ENCODE results near the gene ARID5B.

DNA sequence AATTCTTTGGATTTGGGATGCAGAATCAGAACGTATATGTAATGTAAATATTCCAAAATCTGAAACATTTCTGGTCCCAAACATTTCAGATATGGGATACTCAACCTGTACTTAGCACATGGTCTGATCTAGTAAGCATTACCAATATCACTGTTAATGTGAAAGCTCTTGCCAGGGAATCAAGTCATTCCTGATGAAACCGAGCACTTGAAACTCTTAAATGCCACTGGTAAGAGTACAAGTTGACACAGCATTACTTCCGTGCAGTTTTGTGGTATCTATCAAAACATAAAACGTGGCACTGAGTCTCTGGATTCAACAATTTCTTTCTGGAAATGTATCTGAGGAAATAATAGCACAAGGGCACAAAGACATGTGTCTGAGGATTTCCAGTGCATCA is 211.5 kb downstream of the ARID5B start:
- TF ChIP-seq EZH2 (IDR thresholded peaks at IDR 0.05; ENCODE audit: borderline replicate concordance, insufficient read depth, low read length, poor library complexity, severe bottlenecking), result no peak
- no peak for TF ChIP-seq POLR2AphosphoS5 (IDR thresholded peaks at IDR 0.05)
- TF ChIP-seq, protein P1, sequence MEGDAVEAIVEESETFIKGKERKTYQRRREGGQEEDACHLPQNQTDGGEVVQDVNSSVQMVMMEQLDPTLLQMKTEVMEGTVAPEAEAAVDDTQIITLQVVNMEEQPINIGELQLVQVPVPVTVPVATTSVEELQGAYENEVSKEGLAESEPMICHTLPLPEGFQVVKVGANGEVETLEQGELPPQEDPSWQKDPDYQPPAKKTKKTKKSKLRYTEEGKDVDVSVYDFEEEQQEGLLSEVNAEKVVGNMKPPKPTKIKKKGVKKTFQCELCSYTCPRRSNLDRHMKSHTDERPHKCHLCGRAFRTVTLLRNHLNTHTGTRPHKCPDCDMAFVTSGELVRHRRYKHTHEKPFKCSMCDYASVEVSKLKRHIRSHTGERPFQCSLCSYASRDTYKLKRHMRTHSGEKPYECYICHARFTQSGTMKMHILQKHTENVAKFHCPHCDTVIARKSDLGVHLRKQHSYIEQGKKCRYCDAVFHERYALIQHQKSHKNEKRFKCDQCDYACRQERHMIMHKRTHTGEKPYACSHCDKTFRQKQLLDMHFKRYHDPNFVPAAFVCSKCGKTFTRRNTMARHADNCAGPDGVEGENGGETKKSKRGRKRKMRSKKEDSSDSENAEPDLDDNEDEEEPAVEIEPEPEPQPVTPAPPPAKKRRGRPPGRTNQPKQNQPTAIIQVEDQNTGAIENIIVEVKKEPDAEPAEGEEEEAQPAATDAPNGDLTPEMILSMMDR (IDR thresholded peaks at IDR 0.05; ENCODE audit: poor library complexity, severe bottlenecking), result no peak
- no peak for TF ChIP-seq SMC3 (conservative IDR thresholded peaks at IDR 0.05; ENCODE audit: poor library complexity)
- TF ChIP-seq EP300 (conservative IDR thresholded peaks at IDR 0.05; ENCODE audit: poor library complexity, severe bottlenecking), result no peak
- no peak for TF ChIP-seq TAF1 (IDR thresholded peaks at IDR 0.05; ENCODE audit: low read depth)

Data from neural cell (in vitro differentiated cells).